ENCODE results near the gene OSMR.
"Not testable (repeated sequence)": the region's sequence is repeated elsewhere in the genome, so short reads cannot be mapped to it uniquely, and the experiment has no call there.

OSMR gene

DNA sequence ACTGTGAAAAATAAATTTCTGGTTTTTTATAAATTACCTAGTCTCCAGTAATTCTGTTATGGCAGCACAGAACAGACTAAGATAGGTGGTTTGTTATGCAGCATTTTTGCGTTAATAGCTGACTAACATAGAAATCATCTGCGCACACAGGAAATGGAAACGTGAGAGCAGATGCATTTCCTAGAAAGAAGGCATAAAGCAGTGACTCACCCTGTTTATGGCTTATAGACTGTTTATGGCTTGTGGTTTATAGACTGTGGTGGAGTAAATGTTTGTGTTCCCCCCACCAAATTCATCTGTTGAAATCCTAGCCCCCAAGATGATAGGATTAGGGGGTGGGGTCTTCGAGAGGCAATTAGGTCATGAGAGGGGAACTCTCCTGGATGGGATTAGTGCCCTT is 18.3 kb upstream of the OSMR start:
- Histone ChIP-seq H3K4me3 (no peak overlapping the region), H3K27ac (no peak overlapping the region)

DNA sequence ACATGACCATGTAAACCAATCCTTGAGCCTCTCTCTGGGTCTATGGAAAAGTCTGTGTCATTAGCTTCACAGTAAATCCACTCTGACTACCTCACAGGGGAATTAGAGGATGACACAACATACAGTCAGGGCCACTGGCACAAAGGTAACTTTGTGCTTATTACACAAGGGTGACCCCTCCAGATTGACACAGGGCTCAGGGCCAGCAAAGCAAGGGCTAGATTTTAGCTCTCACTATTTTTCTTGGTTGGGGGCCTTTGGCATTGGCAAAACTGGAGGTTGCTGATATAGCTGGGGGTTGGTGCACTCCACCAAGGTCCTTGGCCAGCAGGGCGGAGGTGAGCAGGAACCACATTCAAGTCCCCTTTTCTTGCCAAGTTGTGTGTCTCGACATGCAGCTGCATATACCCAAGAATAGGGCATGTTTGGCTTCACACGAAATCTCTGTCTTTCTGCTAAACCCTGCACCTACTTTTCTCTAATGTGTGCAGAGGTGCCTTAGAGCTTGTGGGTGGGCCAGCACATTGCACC is 15.2 kb upstream of the OSMR start:
- H3K27ac ChIP-seq = peak overlapping the region in 3 of 21 experiments; percentile 3 to 66 (median 36)
- no peak overlapping the region for H3K4me3 ChIP-seq

- peak overlapping the region in 4 of 21 experiments; percentile 3 to 66 (median 22) for H3K27ac ChIP-seq
Measured at GRCh38 chr5:38831117-38831516, 14.7 kb upstream of the OSMR start.

DNA sequence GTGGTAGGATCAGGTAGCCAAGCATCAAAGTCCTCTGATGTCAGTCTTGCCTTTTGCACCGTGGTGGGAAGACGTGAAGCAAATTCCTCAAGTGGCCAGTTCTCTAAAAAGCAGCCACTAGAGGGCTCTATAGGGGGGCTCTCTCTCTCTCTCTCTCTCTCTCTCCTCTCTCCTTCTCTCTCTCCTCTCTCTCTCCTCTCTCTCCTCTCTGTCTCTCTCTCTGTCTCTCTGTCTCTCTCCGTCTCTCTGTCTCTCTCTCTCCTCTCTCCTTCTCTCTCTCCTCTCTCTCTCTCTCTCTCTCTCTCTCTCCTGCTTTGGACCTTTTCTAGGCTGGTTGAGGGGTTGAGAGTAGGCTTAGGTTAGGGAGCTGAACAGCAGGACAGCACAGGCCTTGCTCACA is 13.9 kb upstream of the OSMR start:
- Histone ChIP-seq H3K4me3 (no peak overlapping the region), H3K27ac (peak overlapping the region in 2 of 21 experiments; percentile 8 to 66)

More at GRCh38 chr5:38831117-38831516, 14.7 kb upstream of the OSMR start:
- no peak overlapping the region for H3K4me3 ChIP-seq

DNA sequence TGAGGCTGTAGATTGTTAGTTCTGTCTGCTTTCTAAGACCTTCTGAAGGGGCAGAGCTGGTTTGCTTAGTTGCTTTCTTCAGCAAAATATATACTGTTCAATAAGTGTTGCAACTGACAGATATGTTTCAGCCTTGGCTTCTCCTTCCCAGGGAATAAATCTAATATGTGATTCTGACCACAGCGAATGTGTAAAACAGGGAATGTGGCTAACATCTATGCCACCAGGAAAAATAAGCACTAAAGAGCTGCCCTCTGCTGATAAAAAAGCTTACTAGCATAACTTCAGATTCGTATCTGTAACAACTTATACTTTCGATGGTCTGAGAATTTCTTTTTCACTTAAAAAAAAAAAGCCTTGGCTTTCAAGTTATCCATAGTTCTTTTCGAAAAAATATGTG is 13.0 kb upstream of the OSMR start:
- no peak overlapping the region for H3K4me3 ChIP-seq
- H3K27ac ChIP-seq = no peak overlapping the region

- no peak overlapping the region for H3K4me3 ChIP-seq
- H3K27ac ChIP-seq = no peak overlapping the region
Measured at GRCh38 chr5:38835887-38836286, 9.9 kb upstream of the OSMR start.

DNA sequence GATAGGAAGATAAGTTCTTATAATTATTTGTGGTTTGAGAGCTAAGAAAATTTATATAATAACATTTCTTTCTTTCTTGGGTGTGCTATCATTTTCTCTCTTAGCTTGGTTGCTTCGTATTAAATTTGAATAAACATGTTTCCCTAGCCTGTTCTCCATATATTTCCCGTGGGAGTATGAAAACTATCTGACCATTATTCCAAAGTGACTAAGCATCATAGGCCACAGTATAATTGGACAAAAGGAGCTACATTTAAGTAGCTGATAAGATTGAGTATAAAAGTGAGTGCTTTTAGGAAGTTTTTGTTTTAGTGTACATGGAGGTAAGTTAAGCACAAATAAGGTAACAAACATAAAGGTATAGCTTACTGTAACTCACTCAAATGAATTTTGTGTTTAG is 8.4 kb upstream of the OSMR start:
- no peak overlapping the region for H3K4me3 ChIP-seq
- no peak overlapping the region for H3K27ac ChIP-seq

DNA sequence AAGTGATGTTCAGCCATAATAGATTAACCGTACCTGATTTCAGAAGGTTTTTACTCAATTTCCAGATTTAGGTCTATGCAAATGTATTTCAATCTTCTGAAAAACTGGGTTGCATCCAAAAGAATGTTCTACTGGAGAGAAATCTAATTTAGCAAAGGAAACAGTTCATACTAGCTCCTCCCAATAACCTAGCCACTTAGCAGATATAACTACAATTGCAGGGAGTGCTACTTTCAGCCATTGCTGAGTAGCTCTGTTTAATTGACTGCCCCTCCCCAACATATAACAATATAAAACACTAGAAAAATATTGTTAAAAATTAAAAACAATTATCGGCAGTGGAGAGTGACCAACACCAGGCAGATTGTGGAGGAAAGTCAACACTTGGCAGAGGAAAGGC is 7.9 kb upstream of the OSMR start:
- Histone ChIP-seq H3K4me3 (no peak overlapping the region), H3K27ac (no peak overlapping the region)

DNA sequence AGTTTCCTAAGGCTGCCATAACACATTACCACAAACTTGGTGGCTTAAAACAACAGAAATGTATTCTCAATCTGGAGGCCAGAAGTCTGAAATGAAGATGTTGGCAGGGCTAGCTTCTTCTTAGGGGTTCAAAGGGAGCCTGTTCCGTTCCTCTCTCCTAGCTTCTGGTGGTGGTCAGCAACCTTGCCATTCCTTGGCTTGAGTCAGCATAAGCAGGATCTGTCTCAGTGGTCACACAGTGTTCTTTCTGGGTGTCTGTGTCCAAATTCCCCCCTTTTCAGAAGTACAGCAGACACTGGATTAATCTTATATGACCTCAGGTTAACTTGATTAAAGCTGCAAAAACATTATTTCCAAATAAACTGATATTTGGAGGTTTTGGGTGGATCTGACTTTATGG is 2.1 kb upstream of the OSMR start:
- Histone ChIP-seq H3K4me3 (peak overlapping the region in 2 of 7 experiments; percentile 2 to 71), H3K27ac (peak overlapping the region in 3 of 21 experiments; percentile 2 to 23 (median 11))

DNA sequence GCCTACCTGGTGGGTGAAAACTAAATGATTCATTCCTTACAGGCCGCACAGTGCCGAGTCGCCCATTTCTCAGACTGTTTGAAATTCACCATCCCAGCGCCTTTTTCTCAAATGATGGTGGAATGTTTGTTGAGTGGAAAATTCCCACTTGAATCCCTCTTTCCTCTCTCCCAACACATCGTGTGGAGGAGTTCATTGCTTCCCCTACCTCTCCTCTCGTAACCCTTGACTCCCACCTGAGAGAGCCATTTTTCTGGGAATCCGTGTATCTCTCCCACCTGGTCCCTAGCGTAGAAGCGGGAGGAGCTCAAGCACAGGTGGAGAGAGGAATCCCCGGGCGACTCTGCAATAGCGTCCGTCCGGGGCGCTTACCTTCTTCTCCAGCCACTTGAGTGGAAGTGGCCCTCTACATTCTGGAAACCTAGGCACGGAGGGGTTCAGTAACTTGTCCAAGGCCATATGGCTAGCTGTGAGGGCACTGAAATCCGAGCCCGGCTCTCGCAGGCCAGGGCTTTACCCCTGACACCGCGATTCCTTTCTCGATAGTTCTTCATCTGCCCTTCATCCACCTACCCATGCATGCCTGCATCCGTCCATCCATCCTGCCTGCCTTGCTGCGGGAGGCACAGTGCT is 683 bp downstream of the OSMR start:
- Histone ChIP-seq H3K27ac (peak overlapping the region; percentile 80 to 99 (median 96)), H3K4me3 (peak overlapping the region; percentile 43 to 71 (median 61))

DNA sequence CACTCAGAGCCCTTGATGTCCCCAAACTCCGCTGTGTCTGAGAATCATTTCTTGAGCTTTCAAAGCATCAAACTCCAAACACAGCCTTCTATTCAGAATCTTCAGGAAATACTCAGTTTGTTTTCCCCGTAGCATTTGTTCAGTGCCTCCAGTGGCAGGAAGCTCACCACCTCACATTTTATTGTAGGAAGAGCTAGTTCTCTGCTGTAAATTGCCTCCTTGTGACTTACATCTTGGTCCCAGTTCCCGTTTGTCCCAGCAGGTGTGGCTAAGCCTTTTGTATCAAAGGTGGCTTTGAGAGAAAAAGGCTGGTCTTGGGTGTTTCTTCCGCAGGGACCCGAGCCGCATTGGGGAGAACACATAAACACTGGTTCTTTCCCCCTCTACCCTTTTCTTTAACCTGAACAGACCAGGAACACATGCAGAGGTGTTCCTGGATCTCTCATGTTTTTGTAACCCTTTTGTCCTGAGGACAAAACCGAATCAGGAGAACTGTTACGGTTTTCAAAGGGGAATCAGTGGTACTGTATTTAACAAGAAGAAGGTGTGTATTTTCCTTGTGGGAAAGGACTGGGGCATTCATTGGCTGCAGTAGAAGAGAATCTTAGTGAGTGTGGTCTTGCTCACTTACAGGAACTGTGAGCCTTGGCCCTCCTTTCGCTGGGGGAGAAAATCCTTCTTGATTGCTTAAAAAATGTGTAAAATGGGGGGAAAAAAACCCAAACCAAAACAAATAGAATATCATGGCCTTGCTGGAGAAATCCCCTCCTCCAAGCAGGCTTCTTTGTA is 1.9 kb downstream of the OSMR start:
- Histone ChIP-seq H3K4me3 (peak overlapping the region in 6 of 7 experiments; percentile 43 to 71 (median 58)), H3K27ac (peak overlapping the region in 17 of 21 experiments; percentile 16 to 99 (median 96))

- peak overlapping the region in 3 of 21 experiments; percentile 11 to 98 (median 27) for H3K27ac ChIP-seq
- peak overlapping the region in 1 of 7 experiments; percentile 61 for H3K4me3 ChIP-seq
Measured at GRCh38 chr5:38848637-38849036, 2.8 kb downstream of the OSMR start.

- not testable (repeated sequence) for H3K4me3 ChIP-seq
- H3K27ac ChIP-seq = peak overlapping the region in 1 of 21 experiments; percentile 1
Measured at GRCh38 chr5:38851640-38852039, 5.8 kb downstream of the OSMR start.

DNA sequence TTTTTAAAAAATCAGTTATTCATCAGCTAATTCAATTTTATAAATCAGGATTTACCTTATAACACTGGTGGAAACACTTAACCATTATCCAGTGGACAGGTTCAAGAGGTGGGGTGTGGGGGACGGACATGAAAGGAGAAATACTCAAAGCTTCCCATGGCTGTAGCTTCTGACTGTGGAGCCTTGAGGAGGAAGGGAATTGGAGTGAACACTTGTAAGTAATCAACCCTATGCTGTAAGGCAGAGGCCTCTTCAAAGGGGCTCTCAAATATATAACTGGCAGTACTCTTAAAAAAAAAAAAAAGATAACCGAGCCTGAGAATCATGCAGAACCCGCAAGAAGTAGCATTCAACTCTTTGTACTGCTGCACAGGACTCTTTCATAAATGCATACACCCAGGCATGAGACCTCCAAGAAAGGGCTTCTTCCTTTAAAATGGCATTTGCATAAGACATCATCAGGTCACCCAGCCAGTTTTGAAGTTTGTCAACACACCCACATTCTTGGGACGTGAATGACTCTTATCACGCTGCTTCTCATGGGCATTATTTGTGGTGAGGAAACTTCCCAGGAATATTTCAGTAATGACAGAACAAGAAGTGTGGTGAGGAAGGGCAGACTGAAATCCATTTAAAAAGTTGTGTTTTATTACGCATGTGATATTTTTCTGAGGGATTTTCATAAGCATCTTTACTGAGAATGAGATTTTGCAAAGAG is 8.1 kb downstream of the OSMR start:
- Histone ChIP-seq H3K4me3 (no peak overlapping the region), H3K27ac (peak overlapping the region in 7 of 21 experiments; percentile 12 to 51 (median 30))

DNA sequence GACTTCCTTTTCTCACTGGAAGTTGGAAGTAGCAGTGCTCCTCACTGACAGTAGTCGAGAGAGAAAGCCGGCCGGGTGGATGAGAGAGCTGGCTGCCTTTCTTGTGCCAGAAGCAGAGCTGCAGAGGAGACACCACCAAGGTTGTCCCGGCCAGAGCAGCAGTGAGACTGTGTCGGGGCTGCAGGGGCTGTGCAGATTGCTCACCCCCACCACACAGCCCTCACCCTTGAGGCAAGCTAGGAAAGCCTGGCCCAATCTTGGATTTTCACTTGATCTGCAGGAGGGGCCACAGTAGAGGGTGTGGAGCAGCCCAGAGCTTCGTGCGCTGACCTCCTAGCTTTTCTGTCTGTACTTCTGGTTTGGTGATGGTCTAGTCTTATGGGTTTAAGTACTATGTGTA is 9.1 kb downstream of the OSMR start:
- Histone ChIP-seq H3K4me3 (no peak overlapping the region), H3K27ac (peak overlapping the region in 4 of 21 experiments; percentile 3 to 30 (median 20))

DNA sequence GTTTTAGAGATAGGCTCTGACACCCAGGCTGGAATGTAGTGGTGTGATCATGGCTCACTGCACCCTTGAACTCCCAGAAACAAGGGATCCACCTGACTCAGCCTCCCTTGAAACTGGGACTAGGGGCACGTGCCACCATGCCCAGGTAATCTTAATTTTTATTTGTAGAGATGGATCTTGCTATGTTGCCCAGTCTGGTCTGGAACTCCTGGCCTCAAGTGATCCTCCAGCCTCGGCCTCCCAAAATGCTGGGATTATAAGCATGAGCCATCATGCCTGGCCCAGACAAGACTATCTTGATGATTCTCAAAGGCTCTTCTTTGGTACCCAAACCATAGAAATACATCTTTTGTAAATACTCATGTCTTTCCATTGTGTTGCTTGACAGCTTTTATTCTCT is 10.8 kb downstream of the OSMR start:
- H3K27ac ChIP-seq = no peak overlapping the region
- no peak overlapping the region for H3K4me3 ChIP-seq

- Histone ChIP-seq H3K4me3 (no peak overlapping the region), H3K27ac (no peak overlapping the region)
Measured at GRCh38 chr5:38858839-38859238, 13.0 kb downstream of the OSMR start.

GRCh38 chr5:38861986-38862770 is 16.4 kb downstream of the OSMR start:
- H3K27ac ChIP-seq, H3K4me3 ChIP-seq: not testable (repeated sequence)

DNA sequence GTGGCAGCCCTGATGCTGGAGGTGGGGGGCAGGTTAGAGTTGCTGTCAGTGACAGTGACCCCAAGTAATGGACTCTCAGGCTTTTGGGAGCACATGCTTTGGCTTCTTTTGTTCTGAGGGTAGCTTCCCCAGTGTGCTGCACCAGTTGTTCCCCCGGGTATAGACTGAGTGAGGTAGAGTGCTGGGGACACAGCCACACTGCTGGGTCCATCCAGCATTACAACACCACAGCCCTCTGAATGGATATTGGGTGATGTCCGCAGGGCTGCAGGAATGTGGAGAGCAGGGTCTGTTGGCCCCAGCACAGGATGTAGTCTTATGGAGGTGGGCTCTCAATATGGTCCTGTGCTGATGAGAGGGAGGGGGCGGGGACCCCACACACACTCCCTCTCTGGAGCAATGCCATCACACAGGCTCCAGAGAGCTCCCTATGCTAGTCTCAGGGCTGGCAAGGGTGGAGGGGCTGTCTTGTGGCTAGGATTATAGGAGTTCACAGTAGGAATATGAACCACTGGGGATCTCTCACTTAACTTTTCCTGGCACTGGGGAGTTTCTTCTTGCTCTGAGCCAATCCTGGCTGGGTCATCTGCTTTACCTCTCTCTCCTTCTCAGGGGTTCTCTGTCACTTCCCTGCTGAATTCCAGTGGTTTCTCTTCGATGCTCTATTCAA is 20.7 kb downstream of the OSMR start:
- Histone ChIP-seq H3K4me3 (no peak overlapping the region), H3K27ac (no peak overlapping the region)
